ENCODE results near the gene CTSZ.
"Not testable (repeated sequence)": the region's sequence is repeated elsewhere in the genome, so short reads cannot be mapped to it uniquely, and the experiment has no call there.

The CTSZ gene

DNA sequence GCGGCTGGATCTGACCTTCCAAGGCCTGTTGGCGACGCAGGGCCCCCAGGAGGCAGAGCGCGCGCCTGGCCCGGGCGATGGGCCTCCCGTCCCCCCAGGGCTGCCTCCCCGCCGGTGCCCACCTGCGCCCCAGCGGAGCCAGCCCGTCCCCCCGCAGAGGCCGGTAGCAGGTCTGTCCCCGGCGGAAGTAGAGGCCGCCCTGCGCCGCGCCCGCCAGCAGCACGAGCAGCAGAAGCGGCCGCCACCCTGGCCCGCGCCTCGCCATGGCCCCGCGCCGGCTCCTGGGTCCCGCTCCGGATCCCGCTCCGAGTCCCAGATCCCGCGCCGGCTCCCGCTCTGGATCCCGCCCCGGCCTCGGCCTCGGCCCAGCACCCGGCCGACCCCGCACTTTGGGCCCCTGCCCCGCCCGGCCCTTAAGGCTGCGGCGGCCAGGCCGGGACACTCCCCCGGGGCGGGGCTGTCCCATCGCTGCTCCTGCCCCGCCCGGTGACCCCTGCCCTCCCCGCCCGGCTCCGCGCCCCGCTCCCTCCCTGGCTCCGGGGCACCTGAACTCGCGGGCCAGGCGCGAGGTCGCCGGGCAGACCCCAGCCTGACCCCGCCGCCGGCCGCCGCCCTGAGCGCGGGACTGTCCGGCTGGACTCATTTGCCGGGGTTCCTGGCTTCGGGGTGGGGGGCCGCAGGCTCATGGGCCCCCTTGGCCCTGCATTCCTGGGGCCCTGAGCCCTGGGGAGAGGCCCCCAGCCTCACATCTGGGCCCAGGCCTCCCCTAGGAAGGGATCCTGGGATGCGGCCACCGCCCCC, at the start of gene CTSZ:
CTSZ (minus strand) TSS at position 391 of the 801 bp plus-strand sequence; CDS start at position 265, 126 bp downstream.
- FAIRE-seq = no peak

DNA sequence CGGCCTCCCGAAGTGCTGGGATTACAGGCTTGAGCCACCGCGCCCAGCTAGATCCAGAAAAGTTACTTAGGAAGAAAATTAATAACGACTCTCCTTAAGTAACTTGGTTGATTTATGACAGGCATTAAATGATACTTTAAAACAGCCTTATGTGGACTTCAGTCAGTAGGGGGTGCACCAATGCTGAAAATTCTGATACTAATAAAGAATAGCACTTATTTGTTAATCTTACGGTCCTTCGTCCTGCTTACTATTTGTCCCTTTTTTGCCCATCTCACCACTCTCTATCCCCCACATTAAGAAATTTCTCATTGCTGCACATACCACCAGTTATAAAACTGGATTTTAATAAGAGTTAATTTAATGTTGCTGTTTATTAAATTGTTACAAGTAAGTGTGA, 48.2 kb upstream of the CTSZ start:
- FAIRE-seq = no peak

DNA sequence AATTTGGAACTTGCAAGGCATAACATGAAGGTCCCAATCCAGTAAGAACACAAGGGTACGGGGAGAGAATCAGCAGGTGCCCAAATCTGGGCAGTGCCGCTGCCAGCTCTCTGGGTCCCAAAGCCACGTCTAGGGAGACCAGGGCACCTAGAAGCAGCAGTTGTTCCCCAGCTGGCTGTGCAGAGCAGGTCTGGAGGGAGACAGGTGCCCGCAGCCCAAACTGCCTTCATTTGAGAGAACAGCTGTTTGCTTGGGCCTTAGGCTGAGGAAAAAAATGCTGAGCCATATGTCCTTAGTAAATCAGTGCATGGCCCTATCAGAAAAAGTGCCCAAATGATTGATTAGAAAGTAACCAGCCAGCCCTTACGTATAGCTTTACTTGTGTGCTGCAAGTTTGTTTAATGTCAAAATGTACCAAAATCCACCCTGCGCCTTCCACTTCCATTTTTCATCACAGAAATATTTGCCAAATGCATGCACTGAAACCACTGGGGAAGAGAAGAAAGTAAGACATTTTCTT, 44.7 kb upstream of the CTSZ start:
- FAIRE-seq = no peak

DNA sequence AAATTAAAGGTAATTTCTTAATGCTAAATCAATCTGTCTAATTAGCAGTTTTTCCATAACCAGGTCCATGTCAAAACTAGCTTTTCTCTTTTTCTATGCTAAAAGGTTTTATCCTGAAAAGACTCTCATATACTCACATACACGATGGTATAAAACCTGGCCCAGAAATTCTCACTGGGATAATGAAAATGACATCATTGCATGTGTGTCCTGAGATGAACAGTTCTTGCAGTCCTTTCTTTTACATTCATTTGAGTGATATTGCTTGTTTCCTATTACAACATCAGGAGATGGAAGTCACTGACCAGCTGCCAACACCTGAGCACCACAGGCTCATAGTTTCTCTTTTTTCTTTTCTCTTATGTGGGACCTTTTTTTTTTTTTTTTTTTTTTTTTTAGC, 43.4 kb upstream of the CTSZ start:
- no peak for FAIRE-seq

DNA sequence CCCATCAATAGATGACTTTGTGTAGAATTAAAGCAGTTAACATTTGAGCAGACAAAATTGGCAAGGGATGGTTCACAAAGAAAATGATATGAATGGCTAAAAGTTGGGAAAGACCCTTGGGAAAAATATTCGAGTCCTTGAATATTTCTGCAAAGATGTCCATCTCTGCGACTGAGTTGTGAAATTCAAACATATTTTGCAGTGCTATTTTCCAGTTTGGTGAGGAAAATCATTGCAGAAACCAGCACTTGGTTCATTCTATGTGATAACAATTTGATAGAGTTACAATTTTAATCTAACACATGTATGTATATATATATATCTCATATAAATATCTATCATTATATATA, 41.6 kb upstream of the CTSZ start:
- FAIRE-seq = no peak

DNA sequence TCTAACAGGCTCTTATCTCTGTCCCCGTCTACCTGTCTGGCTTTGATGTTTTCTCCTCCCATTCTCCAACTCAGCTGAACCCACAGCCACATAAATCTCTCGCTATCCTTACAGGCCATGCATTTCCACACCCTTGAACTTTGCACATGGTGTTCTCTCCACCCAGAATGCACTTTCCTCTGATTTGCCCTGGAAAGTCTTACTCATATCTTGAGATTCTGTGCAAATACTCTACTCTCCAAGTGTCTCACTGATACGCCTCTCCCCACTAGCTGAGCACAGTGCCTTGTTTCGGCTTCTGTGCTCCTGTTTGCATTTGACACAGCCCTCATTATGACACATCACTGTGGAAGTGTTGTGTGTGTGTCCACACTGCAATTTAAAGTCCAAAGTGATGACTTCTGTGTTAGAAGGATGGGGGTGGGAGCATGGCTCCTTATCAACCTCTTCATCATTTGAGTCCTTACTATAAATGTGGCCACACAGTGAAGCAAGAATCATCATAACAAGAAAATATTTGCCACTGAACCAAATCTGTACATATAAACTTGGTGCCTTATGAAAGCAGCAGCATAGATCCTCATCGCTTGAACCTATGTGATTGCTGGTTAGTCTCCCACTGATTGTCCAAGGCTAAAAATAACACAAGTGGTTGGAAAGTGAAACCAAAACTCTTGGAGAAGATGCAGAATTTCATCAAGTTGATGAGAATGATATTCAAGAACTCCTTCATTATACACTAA, 41.1 kb upstream of the CTSZ start:
- FAIRE-seq = no peak

DNA sequence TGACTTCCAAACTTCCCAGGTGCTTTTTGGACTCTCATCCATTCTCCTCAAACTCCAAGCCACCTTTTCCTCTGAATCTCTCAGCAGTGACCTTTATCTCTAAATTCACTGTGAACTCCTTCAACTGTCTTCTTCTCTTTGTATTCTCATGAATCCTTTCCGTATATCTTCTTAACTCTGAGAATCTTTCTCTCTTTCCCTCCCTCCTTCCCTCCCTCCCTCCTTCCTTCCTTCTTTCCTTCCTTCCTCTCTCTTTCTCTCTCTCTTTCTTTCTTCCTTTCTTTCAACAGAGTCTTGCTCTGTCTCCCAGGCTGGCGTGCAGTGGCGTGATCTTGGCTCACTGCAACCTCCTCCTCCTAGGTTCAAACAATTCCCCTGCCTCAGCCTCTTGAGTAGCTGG, 39.8 kb upstream of the CTSZ start:
- no peak for FAIRE-seq

DNA sequence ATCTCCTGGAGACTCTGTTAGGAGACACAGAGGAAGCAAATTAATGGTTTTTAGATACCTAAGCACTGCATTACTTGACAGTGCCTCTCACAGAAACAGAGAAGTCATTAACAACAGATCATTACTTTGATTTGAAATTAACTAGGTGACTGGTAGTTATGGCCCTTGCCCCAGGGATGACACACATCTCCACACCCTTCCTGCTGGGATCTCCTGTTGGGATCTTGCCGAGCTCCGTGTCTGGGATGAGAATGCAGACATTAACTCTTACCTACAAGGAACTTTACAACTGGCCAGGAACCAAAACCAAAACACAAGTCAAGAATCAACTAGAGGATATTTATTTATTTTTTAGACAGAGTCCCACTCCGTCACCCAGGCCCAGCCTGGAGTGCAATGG, 37.7 kb upstream of the CTSZ start:
- FAIRE-seq = no peak

DNA sequence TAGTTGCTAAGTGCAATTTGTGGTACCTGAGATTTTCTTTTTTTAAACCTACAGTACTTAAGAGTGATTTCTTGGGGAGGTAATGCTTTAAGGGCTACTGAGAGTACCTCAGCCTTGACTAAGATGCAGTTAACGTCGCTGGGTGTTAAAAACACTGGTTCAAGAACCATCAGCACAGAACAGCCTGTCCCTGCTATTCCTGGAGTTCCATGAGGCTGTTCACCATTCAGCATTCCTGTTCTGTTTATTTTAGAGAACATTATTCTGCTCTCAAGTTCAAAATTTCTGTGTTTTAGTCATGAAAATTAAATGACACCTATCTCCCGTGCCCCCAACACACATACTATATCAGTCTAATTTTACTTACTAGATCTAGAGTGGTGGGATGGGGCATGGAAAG, 37.2 kb upstream of the CTSZ start:
- no peak for FAIRE-seq

DNA sequence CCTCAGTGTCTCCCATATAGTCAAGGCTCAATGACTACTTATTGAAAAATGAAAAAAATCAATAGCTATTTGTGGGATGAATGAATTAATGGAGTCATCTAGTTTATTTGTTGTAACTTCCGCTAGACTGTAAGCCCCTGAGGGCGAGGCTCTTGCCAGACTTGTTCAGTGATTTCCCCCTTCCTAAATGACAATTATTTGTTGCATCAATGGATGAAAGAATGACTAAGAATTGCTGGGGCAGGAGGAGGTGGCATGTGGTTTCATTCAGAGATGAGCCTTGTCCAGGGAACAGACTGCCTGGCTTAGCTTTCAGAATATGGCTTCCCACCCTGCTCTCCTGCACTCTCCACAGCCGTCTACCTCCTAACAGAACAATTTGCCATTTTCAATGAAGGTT, 36.6 kb upstream of the CTSZ start:
- FAIRE-seq = no peak

DNA sequence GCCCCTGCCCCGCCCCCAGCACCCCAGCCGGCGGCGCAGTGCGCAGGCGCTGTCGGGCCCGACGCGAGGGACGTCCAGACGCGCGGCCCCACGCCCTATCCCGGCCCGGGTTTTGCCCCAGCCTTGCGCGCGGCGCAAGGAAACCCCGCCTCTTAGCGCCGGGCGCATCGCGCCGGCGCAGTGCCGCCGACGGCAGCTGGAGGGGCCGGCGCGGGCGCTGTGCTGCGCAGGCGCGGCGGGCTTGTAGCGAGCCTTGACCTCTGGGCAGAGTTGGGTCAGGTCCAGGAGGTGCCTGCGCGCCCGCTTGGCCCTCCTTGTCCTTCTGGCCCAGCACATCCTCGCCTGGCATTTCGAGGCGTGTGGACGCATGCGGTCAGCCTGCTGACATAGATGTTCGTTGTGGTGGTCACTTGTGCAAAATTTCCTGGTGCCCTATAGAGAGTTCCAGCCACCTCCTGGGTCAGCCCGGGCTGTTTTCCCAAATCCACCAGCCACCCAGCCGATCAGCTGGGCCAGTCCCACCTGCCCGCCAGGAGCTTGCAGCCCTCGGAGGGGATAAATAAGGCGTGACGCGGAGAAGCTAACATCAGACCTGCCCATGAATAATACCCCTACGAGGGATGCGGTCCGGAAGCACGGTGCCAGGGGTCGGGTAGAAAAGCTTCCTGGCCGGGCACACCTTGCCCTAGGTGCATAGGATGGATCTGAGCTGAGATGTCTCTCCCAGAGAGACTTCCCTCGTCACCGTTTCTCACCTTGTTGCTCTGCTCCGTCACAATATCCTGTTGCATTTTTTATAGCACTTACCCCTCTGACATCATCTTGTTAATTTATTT, 36.0 kb upstream of the CTSZ start:
- FAIRE-seq = no peak

DNA sequence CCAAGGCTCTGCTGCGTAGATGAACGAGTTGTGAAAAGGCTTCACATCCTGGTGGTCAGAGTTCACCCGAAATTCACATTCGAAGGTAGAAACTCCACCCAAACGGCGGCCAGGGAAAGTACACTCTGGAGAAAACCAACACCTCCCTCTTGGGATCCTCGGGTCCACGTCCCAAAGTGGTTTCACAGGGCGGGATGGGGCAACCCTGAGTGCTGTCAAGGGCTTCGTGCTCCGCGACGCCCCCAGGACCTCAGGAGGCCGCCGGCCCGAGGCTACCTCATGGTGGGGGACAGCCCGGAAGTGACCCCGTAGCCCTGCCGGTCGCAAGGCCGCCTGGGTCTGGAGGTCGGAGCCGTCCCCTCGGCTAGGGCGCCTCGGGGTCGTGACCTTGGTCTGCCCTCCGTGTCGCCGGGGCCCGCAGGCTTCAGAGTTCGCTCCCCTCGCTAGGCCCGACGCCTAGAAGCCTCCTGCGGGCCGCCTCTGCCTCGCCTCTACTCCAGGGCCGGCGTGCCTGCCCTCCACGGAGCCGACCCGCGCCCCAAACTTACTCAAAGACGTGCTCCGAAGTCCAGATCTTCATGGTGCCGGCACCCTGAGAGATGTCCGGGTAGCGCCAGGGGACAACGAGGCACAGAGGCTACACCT, 35.2 kb upstream of the CTSZ start, which contains the start of gene PRELID3B:
PRELID3B (minus strand) TSS at position 636 of the 645 bp plus-strand sequence; CDS start at position 580, 56 bp downstream.
- FAIRE-seq = no peak

DNA sequence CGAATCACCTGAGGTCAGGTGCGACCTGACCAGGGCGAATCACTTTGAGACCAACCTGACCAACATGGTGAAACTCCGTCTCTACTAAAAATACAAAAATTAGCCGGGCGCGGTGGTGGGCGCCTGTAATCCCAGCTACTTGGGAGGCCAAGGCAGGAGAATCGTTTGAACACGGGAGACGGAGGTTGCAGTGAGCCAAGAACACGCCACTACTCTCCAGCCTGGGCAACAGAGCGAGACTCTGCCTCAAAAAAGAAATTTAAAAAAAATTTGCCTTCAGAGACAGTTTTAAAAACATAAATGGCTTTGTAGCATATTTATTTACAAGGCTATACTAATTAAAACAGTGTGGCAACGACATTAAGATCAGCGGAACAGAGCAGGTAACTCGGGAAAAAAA, 34.4 kb upstream of the CTSZ start:
- not testable (repeated sequence) for FAIRE-seq

DNA sequence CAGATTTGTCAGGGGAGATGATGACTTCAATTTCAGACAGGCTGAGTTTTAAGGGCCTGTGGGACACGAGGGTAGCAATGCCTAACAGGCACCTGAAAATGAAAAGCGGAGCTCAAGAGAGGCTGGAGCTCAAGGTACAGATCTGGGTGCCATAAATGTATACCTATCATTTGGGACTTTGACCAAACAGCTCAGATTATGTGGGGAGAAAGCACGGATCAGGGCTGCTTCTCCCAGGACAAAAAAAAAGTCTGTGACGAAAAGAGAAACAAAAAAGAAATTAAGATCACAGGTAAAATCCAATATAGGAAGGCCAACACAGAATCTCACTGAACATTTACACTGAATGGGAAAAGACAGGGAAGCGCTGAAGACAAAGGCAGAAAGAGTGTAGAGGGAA, 33.6 kb upstream of the CTSZ start:
- no peak for FAIRE-seq

DNA sequence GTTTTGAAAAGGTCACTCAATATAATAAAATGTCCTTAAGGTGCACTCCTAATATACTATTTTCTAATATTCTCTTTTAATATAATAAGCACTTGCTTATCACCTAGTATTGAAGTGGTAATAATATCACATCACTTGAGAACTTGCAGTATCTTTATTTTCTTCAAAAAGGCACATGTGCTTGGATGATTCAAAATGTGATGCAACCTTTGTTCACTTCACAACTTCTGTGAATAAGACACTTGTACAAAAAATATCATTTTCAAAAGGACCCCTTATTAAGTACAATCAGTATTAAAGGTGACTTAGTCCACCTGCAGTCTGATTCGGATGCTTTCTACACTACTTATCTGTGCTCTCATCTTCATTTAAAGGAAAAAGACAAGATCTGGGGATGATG, 32.2 kb upstream of the CTSZ start:
- FAIRE-seq = no peak

DNA sequence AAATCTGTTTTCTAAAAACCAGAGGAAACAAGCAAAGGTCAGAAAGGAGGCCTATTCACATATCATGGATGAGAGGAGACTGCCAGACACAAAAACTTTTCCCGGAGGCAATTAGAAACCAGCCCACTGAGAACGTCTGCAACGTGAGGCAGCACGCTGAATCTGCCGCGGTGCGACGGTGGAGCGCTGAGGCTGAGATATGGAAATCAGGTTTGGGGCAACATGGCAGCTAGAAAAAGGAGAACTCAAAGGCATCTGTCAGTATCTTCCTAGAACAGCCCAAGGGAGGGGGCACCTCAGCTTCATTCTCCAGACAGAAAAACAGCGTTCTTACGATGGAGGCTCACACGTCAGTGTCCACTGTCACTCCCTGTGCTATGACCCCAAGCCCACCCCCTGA, 30.3 kb upstream of the CTSZ start:
- FAIRE-seq = no peak

DNA sequence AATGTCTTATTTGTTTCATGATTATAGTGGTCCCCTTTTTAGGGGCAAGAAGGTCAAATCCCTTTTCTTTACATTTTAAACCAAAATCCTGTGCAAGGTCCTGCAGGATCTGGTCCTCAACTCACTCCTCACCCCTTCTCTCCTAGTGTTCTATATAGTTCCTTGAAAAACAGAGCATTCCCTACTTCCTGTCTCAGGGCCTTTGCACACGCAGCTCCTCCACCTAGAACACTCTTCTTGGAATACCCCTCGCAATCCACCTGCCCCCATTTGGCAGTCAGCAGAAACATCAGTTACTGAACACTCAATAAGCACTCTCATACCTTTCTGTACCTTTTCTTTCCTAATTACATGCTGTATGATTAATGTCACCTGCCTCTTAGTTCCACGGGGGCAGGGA, 28.3 kb upstream of the CTSZ start:
- FAIRE-seq = no peak

DNA sequence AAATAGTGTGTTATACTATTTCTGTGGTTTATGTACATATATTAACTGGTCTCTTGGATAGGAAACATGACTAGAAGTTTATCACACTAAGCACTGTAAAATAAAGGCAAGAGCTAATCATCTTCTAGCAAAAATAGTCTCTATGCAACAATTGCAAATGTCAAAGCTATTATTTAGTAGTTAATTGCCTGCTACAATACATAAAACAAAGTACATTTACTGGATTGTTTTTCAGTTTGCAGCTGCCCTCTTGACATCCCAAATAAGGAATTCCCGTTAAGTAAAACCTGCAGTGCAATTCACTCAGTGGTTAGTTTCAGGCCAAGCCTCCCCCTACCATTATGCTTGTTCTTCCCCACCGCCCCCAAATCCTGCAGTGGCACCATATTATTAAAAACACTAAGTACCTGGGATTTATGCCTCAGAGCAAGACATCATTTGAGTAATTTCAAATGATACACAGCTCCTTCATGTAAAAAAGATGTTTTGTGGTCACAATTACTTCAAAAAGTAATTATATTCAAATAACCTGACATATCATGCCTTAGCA, 26.6 kb upstream of the CTSZ start:
- no peak for FAIRE-seq

DNA sequence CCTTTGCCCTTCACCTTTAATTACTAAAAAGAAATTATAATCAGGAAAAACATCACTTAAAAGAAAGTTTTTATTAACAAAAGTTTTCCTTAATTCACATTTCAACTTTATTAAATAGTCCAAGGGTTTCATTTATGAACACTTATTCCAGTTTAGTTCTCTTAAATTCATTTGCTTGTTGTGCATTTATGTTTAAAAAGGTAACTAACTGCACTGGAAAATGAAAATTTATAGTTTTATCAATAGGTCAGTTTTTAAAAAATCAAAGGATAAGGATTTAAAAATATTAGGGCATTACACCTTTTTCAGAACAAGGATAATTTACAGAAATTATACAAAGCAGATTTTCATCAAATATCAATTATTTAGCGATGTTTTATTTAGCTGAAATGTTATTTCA, 26.0 kb upstream of the CTSZ start:
- no peak for FAIRE-seq

DNA sequence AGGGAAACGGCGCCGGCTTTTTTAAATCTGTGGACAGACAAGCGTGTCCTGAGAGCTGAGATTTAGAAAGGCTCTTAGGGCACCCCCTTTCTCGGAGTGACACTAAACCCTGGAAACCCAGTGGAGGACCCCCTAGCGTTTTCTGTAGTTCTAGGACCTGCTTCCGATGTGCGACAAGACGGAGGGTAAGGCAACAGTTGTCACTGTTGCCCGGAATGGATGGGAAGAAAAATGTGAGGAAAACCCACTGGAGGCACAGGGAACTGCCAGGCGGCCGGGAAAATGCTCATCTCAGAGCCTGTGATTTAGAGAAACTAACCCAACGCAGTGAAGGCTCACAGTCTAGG, 25.6 kb upstream of the CTSZ start:
- no peak for FAIRE-seq

DNA sequence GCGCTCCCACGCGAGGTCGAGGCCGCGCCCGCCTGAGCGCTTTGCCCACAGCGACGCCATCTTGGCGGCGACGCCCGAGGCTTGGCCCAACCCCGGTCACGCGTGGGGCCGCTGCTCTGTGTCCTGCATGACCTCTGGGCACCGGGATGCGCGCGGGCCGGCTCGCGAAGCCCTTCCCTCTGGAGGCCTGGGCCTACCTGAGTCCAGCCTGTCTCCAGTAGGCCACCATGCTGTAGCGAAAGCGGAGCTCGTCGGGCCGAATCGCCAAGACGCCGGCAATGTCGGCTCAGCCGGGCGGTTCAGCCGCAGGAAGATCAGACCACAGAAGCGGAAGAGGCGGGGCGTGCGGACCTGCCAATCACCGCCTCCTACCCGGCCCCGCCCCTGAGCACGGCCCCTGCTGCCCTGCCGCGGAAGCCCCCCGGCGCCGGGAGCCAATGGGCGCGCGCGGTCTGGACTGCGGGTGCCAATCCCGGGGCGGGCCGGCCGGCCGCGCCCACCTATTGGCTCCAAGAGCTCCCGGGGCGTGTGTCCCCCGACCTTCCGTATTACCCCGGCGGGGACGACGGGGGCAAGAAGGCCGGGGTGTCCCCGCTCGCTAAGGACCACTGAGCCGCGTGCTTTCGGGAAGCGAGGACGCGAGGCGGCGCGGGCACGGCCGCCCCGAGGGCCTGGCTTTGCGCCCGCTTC, 25.1 kb upstream of the CTSZ start, which contains the start of gene ATP5F1E:
ATP5F1E (minus strand) TSS at position 313 of the 690 bp plus-strand sequence; CDS start at position 229, 84 bp downstream.
- FAIRE-seq = no peak

DNA sequence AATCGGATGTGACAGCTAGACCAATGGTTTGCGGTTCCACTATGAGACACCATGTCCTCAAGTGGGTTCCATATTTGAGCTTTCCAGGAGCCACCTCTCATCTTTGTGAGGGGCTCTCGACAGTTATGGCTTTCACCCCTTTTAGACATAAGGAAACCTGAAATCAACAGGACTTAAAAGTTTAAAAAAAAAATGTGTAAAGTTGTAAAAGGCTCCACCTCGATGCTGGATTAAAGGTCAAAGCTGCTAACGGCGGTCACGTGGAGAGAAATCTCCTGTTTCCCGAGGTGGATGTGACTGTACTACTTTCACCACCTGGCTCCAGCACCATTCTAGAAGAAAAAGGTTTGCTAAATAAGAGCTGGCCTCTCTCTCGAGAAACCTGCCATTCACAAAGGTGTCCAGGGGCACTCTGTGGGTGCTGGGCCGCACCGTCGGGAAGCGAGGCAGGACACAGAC, 24.5 kb upstream of the CTSZ start:
- no peak for FAIRE-seq

Measured in colon (tissue), 2 donors.